ENCODE data around the gene TRPV4. TPM values are rescaled to one million over a fixed set of nuclear protein-coding genes. Genes with fewer than 3 reads are reported as not detected.

TRPV4 gene
- total RNA-seq, 1 experiment from 2014 or later = 0.44 TPM

DNA sequence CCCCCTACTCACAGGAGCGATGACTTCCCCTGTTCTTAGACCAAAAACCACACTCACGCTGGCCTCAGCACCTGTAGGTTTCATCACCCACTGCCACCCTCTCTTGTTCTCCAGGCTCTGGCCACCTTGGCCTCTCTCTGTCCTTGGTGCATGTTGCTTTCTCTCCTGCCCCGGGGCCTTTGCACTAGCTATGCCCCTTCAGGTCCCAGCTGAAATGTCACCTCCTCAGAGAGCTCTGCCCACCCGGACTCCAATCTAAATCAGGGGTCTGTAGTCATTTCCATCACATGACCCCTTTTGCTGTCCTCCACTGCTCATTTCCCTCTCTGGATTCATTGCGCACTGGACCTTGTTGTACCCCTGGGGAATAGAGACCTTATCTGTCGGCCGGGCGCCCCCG lies 8.2 kb upstream of the TRPV4 start:
- no peaks in the 10 kb centered on the region for H3K27me3 ChIP-seq (ENCODE audit: control insufficient read depth, insufficient read depth, low read length)
- ATAC-seq (no peak), DNase-seq (ENCODE audit: low read depth, low spot score) (no peak)
- TF ChIP-seq TCF7L2 (IDR thresholded peaks at IDR 0.05; ENCODE audit: low read depth, low read length) (no peak), SIN3A (IDR thresholded peaks at IDR 0.05; ENCODE audit: borderline replicate concordance, insufficient read depth, low read depth, low read length) (no peak), POLR2AphosphoS5 (IDR thresholded peaks at IDR 0.05; ENCODE audit: low read depth, low read length) (no peak)
- TF ChIP-seq, protein P1, sequence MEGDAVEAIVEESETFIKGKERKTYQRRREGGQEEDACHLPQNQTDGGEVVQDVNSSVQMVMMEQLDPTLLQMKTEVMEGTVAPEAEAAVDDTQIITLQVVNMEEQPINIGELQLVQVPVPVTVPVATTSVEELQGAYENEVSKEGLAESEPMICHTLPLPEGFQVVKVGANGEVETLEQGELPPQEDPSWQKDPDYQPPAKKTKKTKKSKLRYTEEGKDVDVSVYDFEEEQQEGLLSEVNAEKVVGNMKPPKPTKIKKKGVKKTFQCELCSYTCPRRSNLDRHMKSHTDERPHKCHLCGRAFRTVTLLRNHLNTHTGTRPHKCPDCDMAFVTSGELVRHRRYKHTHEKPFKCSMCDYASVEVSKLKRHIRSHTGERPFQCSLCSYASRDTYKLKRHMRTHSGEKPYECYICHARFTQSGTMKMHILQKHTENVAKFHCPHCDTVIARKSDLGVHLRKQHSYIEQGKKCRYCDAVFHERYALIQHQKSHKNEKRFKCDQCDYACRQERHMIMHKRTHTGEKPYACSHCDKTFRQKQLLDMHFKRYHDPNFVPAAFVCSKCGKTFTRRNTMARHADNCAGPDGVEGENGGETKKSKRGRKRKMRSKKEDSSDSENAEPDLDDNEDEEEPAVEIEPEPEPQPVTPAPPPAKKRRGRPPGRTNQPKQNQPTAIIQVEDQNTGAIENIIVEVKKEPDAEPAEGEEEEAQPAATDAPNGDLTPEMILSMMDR (IDR thresholded peaks at IDR 0.05) = no peak
- TF ChIP-seq, protein P2, sequence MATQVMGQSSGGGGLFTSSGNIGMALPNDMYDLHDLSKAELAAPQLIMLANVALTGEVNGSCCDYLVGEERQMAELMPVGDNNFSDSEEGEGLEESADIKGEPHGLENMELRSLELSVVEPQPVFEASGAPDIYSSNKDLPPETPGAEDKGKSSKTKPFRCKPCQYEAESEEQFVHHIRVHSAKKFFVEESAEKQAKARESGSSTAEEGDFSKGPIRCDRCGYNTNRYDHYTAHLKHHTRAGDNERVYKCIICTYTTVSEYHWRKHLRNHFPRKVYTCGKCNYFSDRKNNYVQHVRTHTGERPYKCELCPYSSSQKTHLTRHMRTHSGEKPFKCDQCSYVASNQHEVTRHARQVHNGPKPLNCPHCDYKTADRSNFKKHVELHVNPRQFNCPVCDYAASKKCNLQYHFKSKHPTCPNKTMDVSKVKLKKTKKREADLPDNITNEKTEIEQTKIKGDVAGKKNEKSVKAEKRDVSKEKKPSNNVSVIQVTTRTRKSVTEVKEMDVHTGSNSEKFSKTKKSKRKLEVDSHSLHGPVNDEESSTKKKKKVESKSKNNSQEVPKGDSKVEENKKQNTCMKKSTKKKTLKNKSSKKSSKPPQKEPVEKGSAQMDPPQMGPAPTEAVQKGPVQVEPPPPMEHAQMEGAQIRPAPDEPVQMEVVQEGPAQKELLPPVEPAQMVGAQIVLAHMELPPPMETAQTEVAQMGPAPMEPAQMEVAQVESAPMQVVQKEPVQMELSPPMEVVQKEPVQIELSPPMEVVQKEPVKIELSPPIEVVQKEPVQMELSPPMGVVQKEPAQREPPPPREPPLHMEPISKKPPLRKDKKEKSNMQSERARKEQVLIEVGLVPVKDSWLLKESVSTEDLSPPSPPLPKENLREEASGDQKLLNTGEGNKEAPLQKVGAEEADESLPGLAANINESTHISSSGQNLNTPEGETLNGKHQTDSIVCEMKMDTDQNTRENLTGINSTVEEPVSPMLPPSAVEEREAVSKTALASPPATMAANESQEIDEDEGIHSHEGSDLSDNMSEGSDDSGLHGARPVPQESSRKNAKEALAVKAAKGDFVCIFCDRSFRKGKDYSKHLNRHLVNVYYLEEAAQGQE (IDR thresholded peaks at IDR 0.05; ENCODE audit: insufficient read depth in 1 of 2, low read depth in 2 of 2, low read length in 1 of 2) = no peak
- CTCF ChIA-PET = no interaction called here
- no peak overlapping the region for H3K4me3 ChIP-seq (ENCODE audit: low read depth in 2 of 2, low read length in 2 of 2)
- no peak overlapping the region for H3K27ac ChIP-seq (ENCODE audit: low read length)
- H3K4me1 ChIP-seq (ENCODE audit: control insufficient read depth, insufficient read depth, low read length) = no peaks in the 10 kb centered on the region
- H3K36me3 ChIP-seq (ENCODE audit: control insufficient read depth, insufficient read depth, low read length) = no peaks in the 10 kb centered on the region
- POLR2A ChIA-PET = no interaction called here
- no TSS peak for BruUV-seq (replicated peaks)
- H3K9me3 ChIP-seq (ENCODE audit: control insufficient read depth, insufficient read depth, low read depth, low read length) = no peaks in the 10 kb centered on the region
- in situ Hi-C loops (cut with HindIII; ENCODE audit: low pct_unique_long_range_greater_than_20kb, low sequenced_read_pairs) = no loop called here
- intact Hi-C loops (cut with micrococcal nuclease; ENCODE audit: unreplicated experiment) = no loop called here

DNA sequence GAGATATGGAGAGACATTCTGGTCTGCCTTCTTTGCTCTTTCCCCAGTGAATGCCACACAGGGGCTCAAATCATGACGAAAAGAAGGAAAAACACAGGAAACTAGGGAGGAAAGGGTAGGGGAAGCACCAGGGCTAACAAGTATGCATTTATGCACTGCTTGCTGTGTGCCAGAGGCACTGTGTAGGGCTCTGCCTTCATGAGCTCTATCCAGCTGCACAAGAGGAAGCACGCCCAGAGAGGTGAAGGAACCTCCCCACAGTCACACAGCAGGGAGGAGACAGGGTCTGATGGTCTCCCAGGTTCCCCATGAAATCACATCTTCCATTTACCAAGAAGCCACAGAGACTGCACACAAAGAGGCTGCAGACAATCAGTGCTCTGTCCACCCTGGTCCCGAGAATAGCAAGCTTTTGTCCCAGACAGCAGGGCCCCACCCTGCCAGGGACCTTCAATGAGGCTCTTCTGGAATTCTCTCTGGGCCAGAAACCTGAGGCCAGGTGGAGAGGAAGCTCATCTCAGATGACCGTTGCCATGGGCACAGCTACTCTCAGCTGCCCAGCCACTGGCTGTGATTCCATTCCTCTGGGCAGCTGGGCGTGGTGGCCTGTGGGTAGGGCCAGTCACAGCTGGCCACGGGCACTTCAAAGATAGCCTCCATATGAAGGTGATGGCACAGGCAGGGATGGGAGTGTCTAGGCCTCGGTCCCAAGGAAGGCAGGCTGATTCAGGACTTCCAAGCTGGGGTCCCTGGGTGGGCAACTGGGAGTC lies 7.3 kb upstream of the TRPV4 start:
- intact Hi-C loops (cut with micrococcal nuclease; ENCODE audit: unreplicated experiment) = no loop called here
- in situ Hi-C loops (cut with HindIII; ENCODE audit: low pct_unique_long_range_greater_than_20kb, low sequenced_read_pairs) = no loop called here
- DNase-seq (ENCODE audit: low read depth, low spot score) (no peak), ATAC-seq (peak; percentile 32)
- H3K27ac ChIP-seq (ENCODE audit: low read length) = no peak overlapping the region
- ChIA-PET POLR2A (no interaction called here), CTCF (no interaction called here)
- TF ChIP-seq TCF7L2 (IDR thresholded peaks at IDR 0.05; ENCODE audit: low read depth, low read length) (peak; percentile 69), SIN3A (IDR thresholded peaks at IDR 0.05; ENCODE audit: borderline replicate concordance, insufficient read depth, low read depth, low read length) (no peak)
- no peaks in the 10 kb centered on the region for H3K36me3 ChIP-seq (ENCODE audit: control insufficient read depth, insufficient read depth, low read length)
- BruUV-seq (replicated peaks) = no TSS peak
- no peaks in the 10 kb centered on the region for H3K27me3 ChIP-seq (ENCODE audit: control insufficient read depth, insufficient read depth, low read length)
- H3K4me3 ChIP-seq (ENCODE audit: low read depth in 2 of 2, low read length in 2 of 2) = no peak overlapping the region
- H3K4me1 ChIP-seq (ENCODE audit: control insufficient read depth, insufficient read depth, low read length) = no peaks in the 10 kb centered on the region
- H3K9me3 ChIP-seq (ENCODE audit: control insufficient read depth, insufficient read depth, low read depth, low read length) = no peaks in the 10 kb centered on the region

DNA sequence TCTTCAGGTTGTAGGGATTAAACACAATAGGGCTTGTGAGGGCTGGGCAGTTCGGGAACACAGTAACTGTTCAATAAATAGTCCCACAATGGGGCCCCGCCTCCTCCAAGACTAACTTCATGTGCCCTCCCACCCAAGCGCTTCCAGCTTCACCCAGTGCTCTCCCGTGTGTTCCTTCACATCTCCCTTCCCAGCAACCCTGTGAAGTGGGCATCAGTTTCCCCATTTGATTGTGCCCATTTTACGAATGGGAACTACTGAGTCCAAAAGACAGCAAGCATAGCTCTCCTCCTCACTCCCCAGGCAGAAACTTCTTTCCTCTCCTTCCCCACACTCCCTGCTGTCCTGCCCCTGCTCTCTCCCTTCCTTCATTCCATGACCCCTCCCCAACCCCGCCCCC lies 6.2 kb upstream of the TRPV4 start:
- BruUV-seq (replicated peaks) = no TSS peak
- no peaks in the 10 kb centered on the region for H3K27me3 ChIP-seq (ENCODE audit: control insufficient read depth, insufficient read depth, low read length)
- H3K4me3 ChIP-seq (ENCODE audit: low read depth in 2 of 2, low read length in 2 of 2) = no peak overlapping the region
- in situ Hi-C loops (cut with HindIII; ENCODE audit: low pct_unique_long_range_greater_than_20kb, low sequenced_read_pairs) (no loop called here), intact Hi-C loops (cut with micrococcal nuclease; ENCODE audit: unreplicated experiment) (no loop called here)
- ChIA-PET POLR2A (no interaction called here), CTCF (no interaction called here)
- H3K9me3 ChIP-seq (ENCODE audit: control insufficient read depth, insufficient read depth, low read depth, low read length) = no peaks in the 10 kb centered on the region
- no peak for TF ChIP-seq POLR2AphosphoS5 (IDR thresholded peaks at IDR 0.05; ENCODE audit: low read depth, low read length)
- TF ChIP-seq, protein P1 (IDR thresholded peaks at IDR 0.05) = no peak
- no peak for TF ChIP-seq SIN3A (IDR thresholded peaks at IDR 0.05; ENCODE audit: borderline replicate concordance, insufficient read depth, low read depth, low read length)
- TF ChIP-seq, protein P2 (IDR thresholded peaks at IDR 0.05; ENCODE audit: insufficient read depth in 1 of 2, low read depth in 2 of 2, low read length in 1 of 2) = no peak
- no peak for TF ChIP-seq TCF7L2 (IDR thresholded peaks at IDR 0.05; ENCODE audit: low read depth, low read length)
- ATAC-seq = no peak
- H3K36me3 ChIP-seq (ENCODE audit: control insufficient read depth, insufficient read depth, low read length) = no peaks in the 10 kb centered on the region
- no peaks in the 10 kb centered on the region for H3K4me1 ChIP-seq (ENCODE audit: control insufficient read depth, insufficient read depth, low read length)
- no peak for DNase-seq (ENCODE audit: low read depth, low spot score)
- no peak overlapping the region for H3K27ac ChIP-seq (ENCODE audit: low read length)

Data from Panc1 (cell line).